Liver (tissue), 9 donors: ENCODE measurements around the gene UCHL3. TPM values are rescaled to one million over a fixed set of nuclear protein-coding genes. Genes with fewer than 3 reads are reported as not detected.

Experiments used
- DNase-seq: peaks from one replicate; pipeline ENCODE4 v3.0.0-alpha.2; 2017; ENCODE audit warnings: low spot score
- H3K27ac ChIP-seq, 2 donors: one replicate each; pipeline ENCODE4 v1.7.0; 2013; ENCODE audit warnings: inconsistent platforms in 2 of 2, low read length in 2 of 2, control low read depth in 1 of 2, low read depth in 1 of 2, mild to moderate bottlenecking in 1 of 2
- H3K27me3 ChIP-seq, 4 donors: one replicate each; pipeline versions ENCODE4 v1.6.1 to v1.7.0; 2013; ENCODE audit warnings: low read length in 3 of 4, inconsistent platforms in 1 of 4, mild to moderate bottlenecking in 1 of 4, moderate library complexity in 1 of 4; ENCODE audit not compliant: control insufficient read depth in 4 of 4, insufficient read depth in 4 of 4
- H3K36me3 ChIP-seq, 4 donors: one replicate each; pipeline versions ENCODE4 v1.6.1 to v1.7.0; 2013; ENCODE audit warnings: low read length in 3 of 4, mild to moderate bottlenecking in 3 of 4, low read depth in 1 of 4, moderate library complexity in 1 of 4; ENCODE audit not compliant: control insufficient read depth in 4 of 4, insufficient read depth in 3 of 4
- H3K4me1 ChIP-seq, 4 donors: one replicate each; pipeline versions ENCODE4 v1.6.1 to v1.7.0; 2013; ENCODE audit warnings: low read length in 3 of 4, mild to moderate bottlenecking in 3 of 4, moderate library complexity in 1 of 4; ENCODE audit not compliant: control insufficient read depth in 4 of 4, insufficient read depth in 4 of 4
- H3K4me3 ChIP-seq, 3 donors: one replicate each; pipeline versions ENCODE4 v1.6.1 to v1.7.0; 2013; ENCODE audit warnings: low read length in 3 of 3, control low read depth in 1 of 3, low read depth in 1 of 3, mild to moderate bottlenecking in 1 of 3
- H3K9ac ChIP-seq, 2 donors: one replicate each; pipeline ENCODE4 v1.7.0; 2013; ENCODE audit warnings: low read length in 2 of 2, mild to moderate bottlenecking in 2 of 2, moderate library complexity in 2 of 2, control low read depth in 1 of 2, low read depth in 1 of 2
- H3K9me3 ChIP-seq, 4 donors: one replicate each; pipeline versions ENCODE4 v1.6.1 to v1.7.0; 2013; ENCODE audit warnings: low read length in 3 of 4; ENCODE audit not compliant: control insufficient read depth in 4 of 4
- ATF3 ChIP-seq: IDR thresholded peaks from 2 replicates; pipeline ENCODE4 v1.6.1; 2016; ENCODE audit warnings: antibody characterized with exemption
- CTCF ChIP-seq: fragments of 150-350 bp; IDR thresholded peaks from 2 replicates; pipeline ENCODE4 v1.5.1; 2017; ENCODE audit warnings: improper control_type of control experiment, low read depth, low read length; ENCODE audit not compliant: missing input control
- EGR1 ChIP-seq, 2 donors: IDR thresholded peaks; 2 replicates each; pipeline ENCODE4 v1.6.1; 2016 to 2018; ENCODE audit warnings: antibody characterized with exemption in 2 of 2, low read depth in 2 of 2
- FOXA1 ChIP-seq: IDR thresholded peaks from 2 replicates; pipeline ENCODE4 v1.6.1; 2016; ENCODE audit warnings: antibody characterized with exemption
- FOXA2 ChIP-seq: IDR thresholded peaks from 2 replicates; pipeline ENCODE4 v1.6.1; 2016; ENCODE audit warnings: antibody characterized with exemption
- GABPA ChIP-seq, 2 donors: IDR thresholded peaks in 1 of 2; conservative IDR thresholded peaks in 1 of 2; 2 replicates each; pipeline ENCODE4 v1.6.1; 2016; ENCODE audit warnings: antibody characterized with exemption in 2 of 2, mild to moderate bottlenecking in 1 of 2, moderate library complexity in 1 of 2
- HNF4A ChIP-seq, 2 donors: conservative IDR thresholded peaks; 2 replicates each; pipeline ENCODE4 v1.6.1; 2016; ENCODE audit warnings: antibody characterized with exemption in 2 of 2, mild to moderate bottlenecking in 2 of 2
- HNF4G ChIP-seq: IDR thresholded peaks from 2 replicates; pipeline ENCODE4 v1.6.1; 2016; ENCODE audit warnings: antibody characterized with exemption
- JUND ChIP-seq, 2 donors: IDR thresholded peaks; 2 replicates each; pipeline ENCODE4 v1.6.1; 2016; ENCODE audit warnings: antibody characterized with exemption in 2 of 2
- MAX ChIP-seq: IDR thresholded peaks from 2 replicates; pipeline ENCODE4 v1.6.1; 2016; ENCODE audit warnings: antibody characterized with exemption
- NR2F2 ChIP-seq: IDR thresholded peaks from 2 replicates; pipeline ENCODE4 v1.6.1; 2016; ENCODE audit warnings: antibody characterized with exemption
- RAD21 ChIP-seq, 2 donors: IDR thresholded peaks; 2 replicates each; pipeline ENCODE4 v1.6.1; 2016; ENCODE audit warnings: antibody characterized with exemption in 2 of 2, mild to moderate bottlenecking in 2 of 2
- REST ChIP-seq: IDR thresholded peaks from 2 replicates; pipeline ENCODE4 v1.6.1; 2016; ENCODE audit warnings: antibody characterized with exemption, mild to moderate bottlenecking
- RXRA ChIP-seq, 2 donors: IDR thresholded peaks; 2 replicates each; pipeline ENCODE4 v1.6.1; 2017 to 2018; ENCODE audit warnings: antibody characterized with exemption in 2 of 2, mild to moderate bottlenecking in 1 of 2
- SP1 ChIP-seq: IDR thresholded peaks from 2 replicates; pipeline ENCODE4 v1.6.1; 2018; ENCODE audit warnings: antibody characterized with exemption, mild to moderate bottlenecking
- TAF1 ChIP-seq: conservative IDR thresholded peaks from 2 replicates; pipeline ENCODE4 v1.6.1; 2016; ENCODE audit warnings: antibody characterized with exemption, mild to moderate bottlenecking
- YY1 ChIP-seq: IDR thresholded peaks from 2 replicates; pipeline ENCODE4 v1.6.1; 2016; ENCODE audit warnings: antibody characterized with exemption, mild to moderate bottlenecking
- ZBTB33 ChIP-seq: IDR thresholded peaks from 2 replicates; pipeline ENCODE4 v1.6.1; 2016; ENCODE audit warnings: antibody characterized with exemption
- WGBS: extraction: QIAGEN DNeasy Blood & Tissue Kit; methylation state at CpG from one replicate; pipeline ENCODE4 v1.1.7; 2013; 5-methylcytosine and 5-hydroxymethylcytosine counted together
- polyA plus RNA-seq, 2 donors: library from polyadenylated mRNA; stranded (reverse) in 1 of 2; unstranded in 1 of 2; fragments of 200-250 nt in 1 of 2; fragments of >200 nt in 1 of 2; fragmentation: Nextera tagmentation in 1 of 2; extraction: Ambion mirVana in 1 of 2; gene quantifications; one replicate each; pipeline versions ENCODE4 v1.2.1 to v1.2.3, GENCODE V29; 2013 to 2015
- total RNA-seq, 2 donors: library from RNA; depleted of rRNA; stranded (reverse); fragments of >200 nt; gene quantifications; one replicate each; pipeline ENCODE4 v1.2.3, GENCODE V29; 2014
- donor health status: healthy.
- donor health status: healthy.
- donor health status: healthy.
- donor health status: healthy.
- donor health status: healthy.

Gene UCHL3
- total and polyA plus RNA-seq, 4 donors, result 13.1 to 55.8 (median 19.7) TPM

GRCh38 chr13:75652726-75653125 lies 103.1 kb downstream of the UCHL3 start:
- TF ChIP-seq ZBTB33 (no peak), JUND (IDR thresholded peaks at IDR 0.05) (no peak), HNF4A (conservative IDR thresholded peaks at IDR 0.05) (no peak), RXRA (IDR thresholded peaks at IDR 0.05) (no peak), ATF3 (no peak), FOXA2 (no peak), TAF1 (no peak), RAD21 (IDR thresholded peaks at IDR 0.05) (no peak), YY1 (no peak), REST (no peak), MAX (no peak), SP1 (no peak), NR2F2 (no peak), HNF4G (no peak), GABPA (IDR thresholded peaks at IDR 0.05 in 1 of 2, conservative IDR thresholded peaks at IDR 0.05 in 1 of 2) (no peak), CTCF (no peak), EGR1 (IDR thresholded peaks at IDR 0.05; ENCODE audit: low read depth in 2 of 2) (no peak), FOXA1 (no peak)
- Histone ChIP-seq H3K4me1 (no peaks in the 10 kb centered on the region), H3K27me3 (no peaks in the 10 kb centered on the region), H3K36me3 (no peaks in the 10 kb centered on the region), H3K27ac (no peak overlapping the region), H3K4me3 (no peak overlapping the region), H3K9ac (no peak overlapping the region), H3K9me3 (no peaks in the 10 kb centered on the region)
- no peak for DNase-seq
- WGBS, result 92% methylated on average over 2 of the region's 2 CpGs

Other genes with a start within 250 kb of the UCHL3 start
- 10 to 100 TPM in 1 of 2 donors, 1 to 10 TPM in 1; 9.2 to 11.1 TPM for gene TBC1D4, start 67.6 kb upstream of the UCHL3 start, total RNA-seq
- gene TBC1D4, start 67.6 kb upstream of the UCHL3 start, polyA plus RNA-seq, result 1 to 10 TPM; 2.3 to 3.8 TPM
- 10 to 100 TPM; 10.1 to 33.9 TPM for gene COMMD6, start 11.9 kb upstream of the UCHL3 start, total RNA-seq
- 100 to 1,000 TPM in 1 of 2 donors, 10 to 100 TPM in 1; 54.9 to 149 TPM for gene COMMD6, start 11.9 kb upstream of the UCHL3 start, polyA plus RNA-seq
- gene LMO7, start 86.5 kb downstream of the UCHL3 start, total RNA-seq, result 10 to 100 TPM; 32.2 to 69.6 TPM
- 10 to 100 TPM; 17.5 to 44.2 TPM for gene LMO7, start 86.5 kb downstream of the UCHL3 start, polyA plus RNA-seq